NOMO-1 treated with dmso at 0.1 percent for 144 hours (cell line): Measurements from ENCODE around the gene CACNA1I.
"Not testable (repeated sequence)": the region's sequence is repeated elsewhere in the genome, so short reads cannot be mapped to it uniquely, and the experiment has no call there.

Experiments used
- DNase-seq: peaks from one replicate; lab custom pipeline; 2025; ENCODE audit not compliant: unreplicated experiment; lab: John Stamatoyannopoulos, UW

Gene CACNA1I

GRCh38 chr22:39570665-39571064, at the start of gene CACNA1I:
Gene CACNA1I (plus strand): TSS chr22:39570753. CDS start chr22:39570753, 0 bp downstream.
- DNase-seq: no peak

- DNase-seq: peak; percentile 61
Observed at GRCh38 chr22:39521106-39521885, 49.3 kb upstream of the CACNA1I start.

- DNase-seq: not testable (repeated sequence)
Observed at GRCh38 chr22:39522091-39522490, 48.5 kb upstream of the CACNA1I start.

GRCh38 chr22:39522567-39523300, 47.8 kb upstream of the CACNA1I start:
- no peak for DNase-seq

- DNase-seq: no peak
Observed at GRCh38 chr22:39524089-39524752, 46.3 kb upstream of the CACNA1I start.

- DNase-seq: no peak
Observed at GRCh38 chr22:39524753-39525657, 45.5 kb upstream of the CACNA1I start.

- no peak for DNase-seq
Observed at GRCh38 chr22:39525658-39525975, 44.9 kb upstream of the CACNA1I start.

GRCh38 chr22:39526736-39527171, 43.8 kb upstream of the CACNA1I start:
- DNase-seq: peak; percentile 25

GRCh38 chr22:39527481-39527961, 43.0 kb upstream of the CACNA1I start:
- no peak for DNase-seq

- no peak for DNase-seq
Observed at GRCh38 chr22:39528080-39528661, 42.4 kb upstream of the CACNA1I start.

GRCh38 chr22:39528681-39529486, 41.7 kb upstream of the CACNA1I start:
- peak; percentile 82 for DNase-seq

GRCh38 chr22:39529487-39529851, 41.1 kb upstream of the CACNA1I start:
- DNase-seq: no peak

GRCh38 chr22:39530116-39530515, 40.4 kb upstream of the CACNA1I start:
- DNase-seq: no peak

GRCh38 chr22:39530692-39531331, 39.7 kb upstream of the CACNA1I start:
- DNase-seq: peak; percentile 47

- DNase-seq: peak; percentile 100
Observed at GRCh38 chr22:39532215-39533073, 38.1 kb upstream of the CACNA1I start, which contains the start of gene RPS19BP1. Gene RPS19BP1 (minus strand): TSS chr22:39532748. CDS start chr22:39532738, 10 bp downstream.

- no peak for DNase-seq
Observed at GRCh38 chr22:39534092-39534506, 36.5 kb upstream of the CACNA1I start.

GRCh38 chr22:39534591-39535356, 35.8 kb upstream of the CACNA1I start:
- DNase-seq: no peak
